Fibroblast of skin of abdomen (primary cell): ENCODE measurements around the gene OGN.

Experiments
- DNase-seq: peaks from one replicate; pipeline ENCODE4 v3.0.0-alpha.2; 2013

The OGN gene

DNA sequence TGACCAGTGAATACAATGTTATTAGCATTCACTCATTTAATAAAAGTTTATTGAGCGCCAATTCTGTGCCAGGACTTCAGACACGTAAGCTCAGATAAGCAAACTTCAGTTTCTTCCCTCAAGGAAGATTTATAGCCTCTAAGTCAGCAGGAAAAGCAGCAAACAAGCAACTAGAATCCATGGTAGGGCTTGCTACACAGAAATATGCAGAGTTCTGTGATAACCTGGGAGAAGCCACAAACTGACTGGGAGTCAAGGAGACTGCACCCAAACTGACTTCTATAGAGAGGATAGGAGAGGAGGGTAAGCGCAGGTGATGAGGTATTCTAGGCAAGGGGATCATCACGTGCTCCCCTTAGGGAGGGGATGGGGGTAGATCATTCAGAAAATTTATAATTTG is 1.4 kb upstream of the OGN start:
- no peak for DNase-seq

DNA sequence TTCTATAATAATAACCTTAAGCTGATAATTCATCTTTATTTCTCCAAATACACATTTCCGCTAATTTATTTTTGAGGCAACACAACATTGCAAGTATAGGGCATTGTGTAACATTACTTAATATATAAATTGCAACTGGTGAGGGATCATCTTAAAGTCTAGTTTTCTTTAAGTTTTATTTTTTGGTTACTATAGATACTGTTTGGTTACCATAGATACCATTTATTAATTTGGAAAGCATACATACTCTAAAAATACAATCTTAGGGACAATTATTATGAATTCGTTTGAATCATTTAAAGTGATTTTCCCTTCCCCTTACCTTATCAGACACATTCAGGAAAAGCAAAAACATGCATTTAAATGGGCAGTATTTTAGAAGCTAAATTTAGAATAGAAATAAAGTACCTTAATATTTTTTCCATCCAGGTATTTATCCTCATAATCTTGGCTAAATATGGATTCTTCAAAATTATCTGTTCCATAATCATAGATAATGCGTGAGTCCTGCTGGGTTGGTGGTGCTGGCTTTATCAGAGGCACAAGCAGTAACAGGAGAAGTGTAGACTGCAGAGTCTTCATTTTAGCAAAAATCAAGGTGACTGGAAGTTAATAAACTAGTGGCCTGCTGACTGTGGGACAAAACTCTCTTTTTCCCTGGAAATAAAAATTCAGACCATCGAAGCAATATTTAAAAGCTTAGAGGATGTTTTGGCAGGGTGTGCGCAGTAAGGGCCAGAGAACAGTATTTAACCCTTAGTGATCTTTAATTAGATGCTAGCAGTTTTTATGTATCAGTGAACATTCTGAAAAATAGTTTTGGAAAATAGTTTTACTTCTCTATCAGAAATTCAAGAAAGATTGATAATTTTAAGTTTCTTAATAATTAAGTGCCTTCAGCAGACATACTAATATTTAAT is 1.3 kb downstream of the OGN start:
- no peak for DNase-seq

DNA sequence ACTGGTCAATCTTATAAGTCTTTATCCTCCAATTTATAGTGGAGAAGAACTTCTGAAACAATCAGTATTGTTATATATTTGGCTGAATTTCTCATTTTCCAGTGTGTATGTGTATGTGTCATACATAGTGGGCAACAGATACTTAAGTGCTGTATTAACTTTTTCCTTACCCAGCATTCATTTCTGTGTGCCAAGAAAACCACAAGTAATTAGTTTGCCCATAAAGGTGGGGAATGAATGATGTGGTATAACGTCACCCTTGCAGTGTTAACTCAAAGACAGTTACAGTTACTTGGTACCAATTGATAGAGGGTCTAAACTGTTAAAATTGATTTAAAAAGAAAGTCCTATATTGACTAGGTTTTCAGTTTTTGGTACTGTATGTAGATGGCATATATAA is 2.0 kb downstream of the OGN start:
- DNase-seq = no peak

DNA sequence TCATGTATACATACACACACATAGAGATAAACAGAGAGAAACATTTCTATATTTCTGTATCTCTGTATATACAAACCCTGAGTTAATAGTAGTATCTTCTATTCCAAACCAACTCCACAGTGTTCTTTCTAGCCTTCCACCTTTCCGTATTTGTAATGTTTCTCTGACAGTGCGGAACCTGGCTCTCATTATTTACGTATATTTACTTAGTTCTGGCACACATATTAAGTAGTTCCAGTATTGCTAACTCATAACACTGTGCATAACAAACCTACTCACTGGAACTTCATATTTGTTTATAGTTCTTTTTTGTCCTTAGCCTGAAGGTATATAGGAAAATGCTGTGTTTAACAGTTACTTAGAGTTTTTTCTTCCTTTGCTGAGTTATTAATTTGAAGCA is 6.5 kb downstream of the OGN start:
- no peak for DNase-seq

DNA sequence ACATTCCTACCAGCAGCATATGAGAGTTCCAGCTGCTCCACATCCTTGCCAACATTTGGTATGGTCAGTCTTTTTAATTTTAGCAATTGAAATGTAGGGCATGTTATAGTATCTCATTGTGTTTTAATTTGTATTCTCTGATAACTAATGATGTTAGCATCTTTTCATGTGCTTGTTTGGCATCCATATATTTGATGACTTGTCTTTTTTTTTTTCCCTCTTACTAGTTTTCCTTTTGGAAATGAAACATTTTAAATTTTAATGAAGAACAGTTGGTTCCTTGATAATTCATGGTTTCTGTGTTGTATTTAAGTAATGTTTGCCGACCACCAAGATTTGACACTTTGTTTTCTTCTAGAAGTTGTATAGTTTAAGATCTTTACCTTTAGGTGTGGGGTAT is 8.8 kb downstream of the OGN start:
- no peak for DNase-seq

DNA sequence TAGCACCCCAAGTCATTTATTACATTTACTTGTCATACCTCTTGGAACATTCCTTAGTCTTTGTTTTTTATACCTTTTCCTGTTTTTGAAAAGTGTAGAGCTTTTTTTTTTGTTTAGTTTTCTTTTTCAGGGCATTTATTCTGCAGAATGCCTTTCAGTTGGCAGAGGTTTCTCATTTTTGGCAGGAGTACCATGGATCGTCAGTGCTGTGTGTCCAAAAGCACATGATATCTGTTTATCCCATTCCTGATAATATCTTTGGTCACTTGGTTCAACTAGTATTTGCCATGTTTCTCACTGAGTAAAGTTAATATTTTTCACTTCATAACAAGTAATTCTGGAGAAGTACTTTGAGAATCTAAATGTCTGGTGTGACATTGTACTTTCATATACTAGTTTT is 10.7 kb downstream of the OGN start:
- no peak for DNase-seq

DNA sequence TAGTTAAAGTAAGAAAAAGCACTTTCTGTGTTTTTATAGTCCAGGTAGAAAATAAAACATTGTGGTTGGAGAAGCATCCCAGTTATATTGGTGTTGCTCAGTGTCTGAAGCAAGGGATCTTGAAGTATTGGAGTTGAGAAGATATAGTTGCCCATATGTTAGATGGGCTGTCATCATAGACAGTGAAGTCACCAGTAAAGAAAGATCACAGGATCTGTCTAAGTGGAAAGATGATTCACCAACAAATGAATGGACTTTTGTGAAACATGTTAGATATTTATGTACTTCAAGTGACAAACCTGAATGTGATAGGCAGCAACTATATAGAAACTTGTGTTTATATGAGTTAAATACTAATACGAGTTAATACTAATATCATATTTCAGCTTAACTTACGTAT is 11.7 kb downstream of the OGN start:
- DNase-seq = peak; percentile 34

DNA sequence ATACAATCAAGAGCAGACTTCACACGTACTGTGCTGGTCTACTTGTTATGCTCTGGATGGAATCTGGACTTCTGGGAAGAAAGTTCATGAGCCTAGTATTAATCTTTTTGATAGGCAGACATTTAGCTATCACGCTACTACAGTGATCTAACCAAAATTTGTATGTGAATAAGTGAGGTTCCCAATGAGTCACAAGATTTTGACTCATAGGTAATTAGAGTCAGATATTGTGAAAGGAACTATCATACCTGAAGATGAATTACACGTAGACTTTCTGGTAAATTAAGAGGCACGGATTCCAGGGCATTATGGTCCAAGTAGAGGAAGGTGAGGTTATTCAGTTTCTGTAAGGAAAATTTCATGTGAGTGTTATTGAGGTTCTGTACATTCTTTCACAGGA is 18.4 kb downstream of the OGN start:
- DNase-seq = peak; percentile 48

DNA sequence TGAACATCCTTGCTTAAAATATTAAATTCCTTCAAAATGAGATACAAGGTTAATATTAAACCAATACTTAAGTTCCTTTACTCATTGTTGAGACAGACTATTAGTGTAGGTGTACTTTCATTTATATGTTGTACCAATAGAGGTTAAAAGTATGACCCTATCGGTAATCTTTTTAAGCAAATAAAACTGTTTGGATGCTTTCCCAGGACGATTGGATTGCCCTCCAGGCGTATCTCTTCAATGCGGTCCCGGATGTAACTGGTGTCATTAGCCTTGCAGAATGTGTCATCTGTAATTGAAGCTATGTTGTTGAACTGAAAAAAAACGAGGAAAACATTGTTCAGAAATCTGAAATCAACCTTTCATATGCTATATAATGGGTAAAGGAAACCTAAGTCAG is 18.9 kb downstream of the OGN start:
- DNase-seq = no peak

DNA sequence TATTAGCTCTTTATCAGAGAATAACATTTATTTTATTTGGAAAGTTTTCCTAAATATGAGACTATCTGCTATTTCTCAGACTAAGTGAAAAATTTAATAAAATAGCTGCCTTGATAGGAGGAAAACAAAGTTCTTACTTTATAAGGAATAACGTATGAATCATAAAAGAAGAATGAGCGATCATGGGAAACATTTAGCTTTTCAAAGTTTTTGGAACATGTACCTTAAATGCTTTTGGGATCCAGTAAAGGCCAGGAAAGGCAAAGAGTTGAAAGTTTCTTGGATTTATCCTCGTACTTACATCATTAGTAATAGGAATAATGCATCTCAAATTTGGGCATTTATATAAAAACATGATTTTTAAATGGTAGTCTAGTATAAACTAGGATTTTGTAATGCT is 19.4 kb downstream of the OGN start:
- no peak for DNase-seq

DNA sequence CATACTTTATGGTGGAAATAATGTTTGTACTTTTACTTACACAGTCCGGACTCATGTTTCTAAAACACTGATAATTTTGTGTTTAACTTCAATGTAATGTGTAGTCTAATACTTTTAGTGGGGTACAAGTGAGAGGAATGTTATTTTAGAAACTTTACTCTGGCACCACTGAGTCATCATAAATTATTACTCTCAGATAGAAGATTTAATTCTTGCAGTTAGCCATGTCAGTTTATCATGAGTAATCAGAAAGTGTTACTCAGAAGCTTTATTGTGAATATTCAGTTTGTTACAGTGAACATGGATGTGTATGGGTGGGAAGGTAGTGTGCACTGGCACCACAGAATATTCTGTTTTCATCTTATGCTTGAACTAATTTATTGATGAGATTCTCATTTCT is 20.0 kb downstream of the OGN start:
- DNase-seq = peak; percentile 67

DNA sequence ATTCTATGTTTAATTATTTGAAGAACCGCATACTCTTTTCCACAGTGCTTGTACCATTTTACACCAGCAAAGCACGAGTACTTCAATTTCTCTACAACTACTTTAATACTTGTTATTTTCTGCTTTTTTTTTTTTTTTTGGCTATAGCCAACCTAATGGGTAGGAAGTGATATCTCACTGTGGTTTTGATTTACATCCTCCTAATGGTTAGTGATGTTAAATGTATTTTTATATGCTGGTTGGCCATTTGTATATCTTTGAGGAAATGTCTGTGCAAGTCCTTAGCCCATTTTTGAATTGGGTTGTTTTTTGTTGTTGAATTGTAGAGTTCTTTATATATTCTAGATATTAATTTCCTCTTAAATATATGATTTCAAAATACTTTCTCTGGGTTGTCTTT is 22.6 kb downstream of the OGN start:
- no peak for DNase-seq

DNA sequence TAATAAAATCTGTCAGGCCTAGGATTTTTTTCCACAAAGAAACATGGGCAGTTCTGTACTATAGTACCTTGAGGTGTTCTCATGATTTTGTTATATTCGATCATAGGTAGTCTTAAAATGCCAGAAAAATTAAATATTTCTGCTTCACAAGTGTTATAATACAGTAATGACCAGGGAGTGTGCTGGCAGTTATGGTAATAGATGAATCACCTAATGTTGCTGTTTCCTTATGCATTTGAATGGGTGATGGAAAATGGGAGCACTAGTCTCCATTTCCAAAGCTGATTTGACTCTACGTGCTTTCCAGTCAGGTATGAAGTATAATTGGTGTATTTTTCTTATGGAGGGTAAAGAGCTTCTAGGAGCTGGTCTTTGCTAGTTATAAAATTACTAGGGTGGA is 23.8 kb downstream of the OGN start:
- no peak for DNase-seq

DNA sequence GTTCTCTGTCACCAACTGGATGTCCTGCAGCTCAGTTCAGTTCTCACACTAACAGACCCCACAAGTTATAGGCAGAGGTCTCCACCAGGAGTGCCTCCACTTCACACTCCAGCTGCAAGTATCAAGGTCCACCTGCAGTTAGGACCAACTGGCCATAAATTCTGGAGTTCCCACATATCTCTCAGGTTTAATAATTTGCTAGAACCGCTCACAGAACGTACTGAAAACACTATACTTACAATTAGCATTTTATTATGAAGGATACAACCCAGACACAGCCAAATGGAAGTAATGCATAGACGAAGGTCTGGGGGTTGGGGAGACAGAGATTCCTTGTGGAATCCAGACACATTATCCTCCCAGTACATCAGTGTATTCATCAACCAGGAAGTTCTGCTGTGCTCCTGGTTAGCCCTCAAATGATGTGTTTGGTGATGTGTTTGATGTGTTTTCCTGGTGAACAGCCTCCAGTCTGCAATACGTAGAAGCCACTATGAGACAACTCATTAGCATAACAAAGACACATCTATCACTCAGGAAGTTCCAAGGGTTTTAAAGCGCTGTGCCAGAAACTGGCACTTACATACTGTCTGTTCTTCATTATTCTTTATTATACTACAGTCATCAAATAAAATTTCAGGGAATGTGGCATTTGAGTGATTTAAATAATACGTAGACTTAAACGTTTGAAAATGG is 25.4 kb downstream of the OGN start:
- DNase-seq = peak; percentile 97

DNA sequence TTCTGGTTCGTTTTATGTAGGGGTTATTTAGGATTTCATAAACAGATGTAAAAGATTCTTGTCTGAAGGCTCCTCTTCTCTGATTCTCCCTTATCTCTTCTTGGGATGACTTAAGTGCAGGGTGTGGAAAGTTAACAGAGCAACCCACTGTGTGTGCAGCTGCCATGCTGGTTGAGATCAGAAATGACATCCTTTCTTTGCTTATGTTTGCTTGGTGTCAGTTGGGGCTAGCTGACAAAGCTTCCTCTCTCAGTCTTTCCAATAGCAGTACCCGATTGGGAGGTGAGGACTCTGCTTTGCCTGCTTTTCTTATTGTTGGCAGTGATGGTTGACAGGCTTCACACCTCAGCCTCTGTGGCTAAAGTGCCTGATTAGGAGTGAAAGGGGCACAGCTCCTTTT is 26.5 kb downstream of the OGN start:
- no peak for DNase-seq

DNA sequence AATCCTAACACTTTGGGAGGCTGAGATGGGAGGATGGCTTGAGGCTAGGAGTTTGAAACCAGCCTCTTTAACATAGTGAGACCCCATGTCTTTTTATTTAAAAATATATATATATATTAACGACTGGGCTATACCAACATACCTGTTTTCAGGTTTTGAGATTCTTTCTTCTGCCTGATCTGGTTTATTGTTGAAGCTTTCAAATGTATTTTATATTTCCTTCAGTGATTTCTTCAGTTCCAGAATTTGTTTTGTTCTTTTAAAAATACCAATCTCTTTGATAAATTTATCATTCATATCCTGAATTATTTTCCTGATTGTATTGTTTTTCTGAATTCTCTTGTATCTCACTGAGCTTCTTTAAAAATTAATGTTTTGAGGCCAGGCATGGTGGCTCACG is 31.2 kb downstream of the OGN start:
- DNase-seq = no peak

DNA sequence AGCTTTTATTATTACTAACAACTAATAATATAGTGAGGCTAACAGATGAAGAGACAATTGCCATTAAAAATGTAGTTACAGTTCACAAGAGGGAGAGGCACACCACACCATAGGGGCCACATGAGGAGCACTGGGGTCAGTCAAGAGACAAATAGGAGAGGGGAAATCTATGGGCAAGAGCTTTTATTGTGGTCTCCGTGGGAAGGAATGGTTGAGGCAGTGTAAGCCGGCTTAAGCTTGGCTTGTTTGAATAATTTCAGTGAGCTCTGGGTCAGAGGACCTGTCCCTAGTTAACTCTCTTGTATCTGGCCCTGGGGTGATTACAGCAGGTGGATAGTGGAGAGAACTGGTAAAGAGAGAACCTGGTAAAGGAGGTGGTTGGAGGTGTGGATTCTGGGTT is 35.3 kb downstream of the OGN start:
- DNase-seq = no peak

DNA sequence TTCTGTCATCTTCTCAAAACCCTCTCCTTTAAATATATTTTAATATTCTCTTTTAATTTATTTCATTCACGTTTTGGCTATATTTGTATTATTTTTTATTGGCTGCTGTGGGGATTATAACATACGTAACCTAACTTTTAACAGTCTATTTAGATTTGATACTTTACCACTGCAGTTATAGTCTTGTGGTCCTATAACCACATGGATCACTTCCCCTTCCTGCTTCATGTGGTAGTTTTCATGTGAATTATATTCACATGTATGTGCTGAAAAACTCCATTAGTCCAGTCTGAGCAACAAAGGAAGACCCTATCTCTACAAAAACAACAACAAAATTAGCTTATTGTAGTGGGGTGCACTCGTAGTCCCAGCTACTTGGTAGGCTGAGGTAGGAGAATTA is 44.3 kb downstream of the OGN start:
- no peak for DNase-seq

DNA sequence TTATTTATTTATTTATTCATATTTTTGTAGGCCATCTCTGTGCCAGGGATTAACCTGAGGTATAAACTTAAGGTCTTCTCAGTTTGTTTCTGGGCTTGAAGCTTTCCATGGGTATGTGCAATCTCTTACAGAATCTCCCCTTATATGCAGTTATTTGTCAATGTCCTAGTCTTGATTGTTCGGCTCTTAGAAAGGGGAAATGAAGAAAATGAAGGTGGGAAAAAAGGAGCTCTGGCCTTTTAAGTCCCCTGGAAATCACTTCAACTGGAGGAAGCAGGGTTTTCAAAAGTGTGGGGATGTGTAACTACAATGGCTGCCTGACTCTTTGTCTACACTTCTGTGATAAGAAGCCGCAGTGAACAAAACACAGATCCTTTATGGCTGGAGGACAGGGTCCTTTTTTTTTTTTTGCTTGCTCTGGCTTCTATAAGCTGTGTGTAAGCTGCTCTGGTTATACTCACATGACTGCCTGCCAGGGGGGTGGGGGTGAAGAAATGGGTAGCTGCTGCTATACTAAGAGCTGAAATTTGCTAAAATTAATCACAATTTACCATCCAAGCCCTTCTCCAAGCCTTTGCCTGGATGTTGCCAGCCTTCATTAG is 44.9 kb downstream of the OGN start:
- peak; percentile 3 for DNase-seq

DNA sequence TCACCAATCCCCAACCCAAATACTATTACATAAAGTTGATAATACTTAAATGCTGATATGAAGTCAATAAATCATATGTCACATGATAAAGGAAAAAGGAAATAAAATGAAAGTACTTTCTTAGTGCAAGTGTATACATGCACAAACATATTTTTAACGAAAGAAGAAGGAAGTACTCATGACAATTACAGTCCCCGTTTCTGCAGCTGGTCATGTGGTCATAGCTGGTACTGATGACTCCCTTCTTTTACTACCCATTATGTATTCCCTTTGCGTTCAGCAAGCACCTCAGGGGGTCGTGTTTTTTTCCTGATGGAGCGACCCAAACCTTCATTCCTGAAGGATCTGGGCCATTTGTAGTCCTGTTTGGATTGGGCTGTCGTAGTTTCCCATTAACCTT is 51.3 kb downstream of the OGN start:
- DNase-seq = no peak

DNA sequence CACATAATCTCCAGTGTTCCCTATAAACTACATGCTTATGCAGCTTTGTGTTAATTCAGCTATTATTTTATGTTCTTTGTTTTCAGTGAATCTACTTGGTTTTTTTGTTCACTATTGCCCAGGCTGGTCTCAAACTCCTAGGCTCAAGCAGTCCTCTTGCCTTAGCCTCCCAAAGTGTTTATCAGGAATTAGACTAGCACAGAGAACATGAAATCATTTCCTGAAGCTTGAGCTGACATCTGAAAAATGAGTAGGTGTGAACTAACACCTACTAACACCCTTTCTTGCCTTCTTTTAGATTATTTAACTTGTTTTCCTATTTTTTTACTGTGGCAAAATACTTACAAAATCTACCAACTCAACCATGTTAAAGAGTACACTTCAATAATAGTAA is 53.6 kb downstream of the OGN start:
- DNase-seq = no peak

DNA sequence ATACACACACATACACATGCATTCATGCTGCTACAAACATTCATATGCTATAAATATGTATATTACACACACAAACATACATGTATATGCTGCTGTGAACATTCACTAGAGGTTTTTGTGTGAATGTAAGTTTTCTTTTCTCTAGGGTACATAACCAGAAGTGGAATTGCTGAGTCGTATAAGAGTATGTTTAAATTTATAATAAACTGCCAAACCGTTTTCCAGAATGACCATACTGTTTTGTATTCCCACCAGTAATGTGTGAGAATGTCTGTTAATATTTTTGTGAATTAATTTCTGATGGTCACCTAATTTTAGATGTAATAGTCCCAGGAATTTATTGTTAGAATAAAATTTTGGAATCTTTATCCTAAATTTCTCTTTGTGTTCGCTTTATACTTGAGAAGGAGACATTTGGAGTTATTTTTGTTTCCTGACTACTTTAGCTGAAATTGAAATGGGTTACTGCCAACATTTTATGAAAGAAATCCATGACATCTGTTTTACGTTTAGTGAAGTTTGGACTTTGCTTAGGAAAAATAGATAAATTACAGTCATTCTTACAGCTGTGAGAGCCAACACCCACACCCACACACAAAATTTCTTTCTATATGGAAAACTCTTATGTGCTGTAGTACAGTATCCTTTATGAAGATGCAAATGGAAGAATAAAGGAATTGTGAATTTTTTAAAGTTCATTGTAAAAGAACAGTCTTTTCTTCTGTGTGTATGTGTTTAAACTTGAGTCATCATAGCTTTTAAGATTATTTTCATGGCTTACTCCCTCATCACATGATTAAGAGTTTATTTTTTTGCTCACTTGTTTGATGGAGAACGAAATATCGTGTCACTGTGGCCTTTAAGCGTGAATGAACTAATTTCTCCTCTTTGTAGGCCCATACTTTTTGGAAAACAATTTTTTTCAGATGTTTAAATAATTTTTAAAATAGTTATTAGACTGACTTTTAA is 54.3 kb downstream of the OGN start:
- DNase-seq = peak; percentile 79

DNA sequence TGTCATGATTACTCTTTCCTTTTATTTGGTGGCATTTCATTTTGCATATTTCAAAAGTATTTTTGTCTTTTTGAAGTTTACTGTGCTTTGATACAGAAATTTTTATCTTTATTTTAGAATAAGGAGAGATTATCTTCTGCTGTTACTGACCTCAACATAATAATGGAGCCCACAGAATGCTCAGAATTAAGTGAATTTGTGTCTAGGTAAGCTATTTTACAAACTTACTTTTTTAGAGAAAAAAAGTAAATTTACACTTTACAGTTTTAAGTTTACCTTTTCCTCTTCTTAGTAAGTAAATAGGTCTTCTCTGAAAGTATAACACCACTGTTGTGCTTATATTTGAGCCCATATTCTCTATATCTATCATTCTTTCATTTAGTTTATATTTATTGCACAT is 58.8 kb downstream of the OGN start:
- DNase-seq = no peak
